Measurements from ENCODE around the gene ELP1.
"Not testable (repeated sequence)": the region's sequence is repeated elsewhere in the genome, so short reads cannot be mapped to it uniquely, and the experiment has no call there.

The ELP1 gene

DNA sequence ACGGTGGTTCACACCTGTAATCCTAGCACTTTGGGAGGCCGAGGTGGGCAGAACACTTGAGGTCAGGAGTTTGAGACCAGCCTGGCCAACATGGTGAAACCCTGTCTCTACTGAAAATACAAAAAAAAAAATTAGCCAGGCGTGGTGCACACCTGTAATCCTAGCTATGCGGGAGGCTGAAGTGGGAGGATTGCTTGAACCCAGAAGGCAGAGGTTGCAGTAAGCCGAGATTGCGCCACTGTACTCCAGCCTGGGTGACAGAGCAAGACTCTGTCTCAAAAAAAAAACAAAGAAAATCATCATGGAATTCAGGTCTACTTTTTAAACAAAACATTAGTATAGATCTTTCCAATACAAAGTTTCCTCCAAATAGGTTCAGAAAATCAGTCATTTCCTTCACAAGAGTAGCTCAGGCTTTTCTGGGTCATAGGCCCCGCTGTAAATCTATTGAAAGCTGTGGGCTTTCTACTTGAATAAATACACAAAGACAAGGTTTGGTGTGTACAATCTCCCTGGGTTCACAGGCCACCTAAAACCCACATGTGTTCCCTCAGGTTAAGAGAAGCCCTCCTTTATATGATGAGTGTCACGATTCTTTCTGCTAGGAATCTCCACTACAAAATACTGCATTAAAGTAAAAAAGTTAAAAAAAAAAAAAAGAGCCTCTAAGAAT is 34.8 kb downstream of the ELP1 start:
- H3K9ac ChIP-seq (ENCODE audit: low read length); H3K27me3 ChIP-seq (ENCODE audit: control insufficient read depth, insufficient read depth, low read length); H3K27ac ChIP-seq (ENCODE audit: low read depth, low read length); H3K9me3 ChIP-seq (ENCODE audit: control insufficient read depth, insufficient read depth, low read depth, low read length); H3K4me3 ChIP-seq (ENCODE audit: low read depth, low read length); H3K4me1 ChIP-seq (ENCODE audit: control insufficient read depth, insufficient read depth, low read length): not testable (repeated sequence)
- H3K36me3 ChIP-seq (ENCODE audit: control insufficient read depth, insufficient read depth, low read length): peaks cover 97% of the 10 kb centered on the region

DNA sequence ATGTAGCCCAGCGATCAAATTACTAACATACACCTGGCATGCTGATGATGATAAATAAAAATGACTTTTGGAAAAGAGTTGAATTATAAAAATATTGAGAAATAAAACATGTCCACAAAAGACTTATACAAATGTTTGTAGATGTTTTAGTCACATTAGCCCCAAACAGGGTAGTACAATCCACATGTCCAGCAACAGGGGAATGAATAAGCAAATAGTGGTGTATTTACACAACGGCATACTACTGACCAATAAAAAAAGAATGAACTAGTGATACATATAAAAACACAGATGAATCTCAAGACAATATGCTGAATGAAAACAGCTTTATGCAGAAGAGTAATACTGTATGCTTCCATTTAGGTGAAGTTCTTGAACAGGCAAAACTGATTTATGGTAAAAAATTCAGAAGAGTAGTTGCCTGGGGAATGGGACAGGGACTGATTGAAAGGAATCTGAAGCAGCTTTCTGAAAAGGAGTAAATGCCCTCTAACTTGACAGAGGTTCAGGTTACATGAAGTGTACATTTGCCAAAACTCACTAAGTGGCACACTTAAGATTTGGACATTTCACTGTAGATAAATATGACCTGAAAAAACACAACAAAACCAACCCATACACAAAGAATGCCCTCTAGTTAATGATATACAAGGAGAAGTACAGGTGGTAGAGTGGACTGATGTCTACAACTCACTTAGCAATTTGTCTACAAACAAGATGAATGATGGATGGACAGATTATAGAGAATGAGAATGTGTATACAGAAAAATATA is 36.4 kb downstream of the ELP1 start:
- Histone ChIP-seq H3K4me3 (ENCODE audit: low read depth, low read length) (no peak overlapping the region), H3K27ac (ENCODE audit: low read depth, low read length) (no peak overlapping the region), H3K27me3 (ENCODE audit: control insufficient read depth, insufficient read depth, low read length) (no peaks in the 10 kb centered on the region), H3K9ac (ENCODE audit: low read length) (no peak overlapping the region), H3K9me3 (ENCODE audit: control insufficient read depth, insufficient read depth, low read depth, low read length) (no peaks in the 10 kb centered on the region), H3K36me3 (ENCODE audit: control insufficient read depth, insufficient read depth, low read length) (peaks cover 97% of the 10 kb centered on the region), H3K4me1 (ENCODE audit: control insufficient read depth, insufficient read depth, low read length) (no peaks in the 10 kb centered on the region)

DNA sequence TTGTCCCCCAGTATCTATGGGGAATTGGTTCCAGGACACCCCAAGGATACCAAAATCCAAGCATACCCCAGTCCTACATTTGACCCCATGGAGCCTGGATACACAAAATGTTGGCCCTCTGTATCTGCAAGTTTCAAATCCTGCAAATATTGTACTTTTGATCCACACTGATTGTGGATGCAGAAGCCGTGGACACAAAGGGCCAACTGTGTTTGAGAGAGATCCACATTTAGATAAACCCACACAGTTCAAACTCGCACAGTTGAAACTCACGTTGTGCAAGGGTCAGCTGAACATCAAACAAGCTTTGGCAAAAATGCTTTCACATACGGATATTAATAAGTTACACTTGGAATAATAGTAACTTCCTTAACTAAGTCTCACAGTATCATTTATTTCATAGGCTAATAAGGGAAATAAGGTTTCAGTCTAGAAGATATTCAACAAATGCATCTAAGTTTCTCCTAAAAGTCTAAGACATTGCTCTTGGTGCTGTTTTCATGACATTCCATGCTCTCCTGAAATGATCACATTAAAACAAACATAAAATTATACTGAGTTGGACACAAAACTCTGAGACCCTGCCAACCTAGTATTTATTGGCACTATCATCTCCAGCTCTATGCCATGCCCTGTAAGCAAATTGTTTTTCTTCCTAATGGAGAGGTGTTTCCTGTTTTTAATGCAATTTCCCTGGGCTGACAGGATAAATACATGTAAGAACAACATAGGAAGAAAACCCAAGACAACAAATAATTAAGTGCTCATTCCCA is 39.5 kb downstream of the ELP1 start:
- H3K36me3 ChIP-seq (ENCODE audit: control insufficient read depth, insufficient read depth, low read length): peaks cover 90% of the 10 kb centered on the region
- H3K27me3 ChIP-seq (ENCODE audit: control insufficient read depth, insufficient read depth, low read length): no peaks in the 10 kb centered on the region

DNA sequence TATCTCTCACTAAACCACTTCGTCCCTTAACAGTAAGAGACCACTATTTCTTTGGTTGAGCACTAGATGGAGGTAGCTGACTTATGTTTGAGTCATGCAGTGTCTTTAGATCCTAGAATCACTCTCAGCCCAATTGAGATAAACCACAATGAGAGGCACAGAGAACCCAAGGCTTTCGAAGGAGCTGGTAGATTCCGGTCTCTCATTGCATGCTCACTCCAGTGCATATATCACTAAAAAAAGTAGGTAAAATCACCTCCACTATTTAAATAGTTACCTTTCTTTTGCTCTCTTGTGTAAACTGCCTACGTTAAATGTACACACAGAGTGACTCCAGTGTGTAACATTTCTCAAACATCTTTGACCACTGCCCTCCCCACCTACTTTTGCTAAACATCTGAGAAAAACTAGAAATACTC is 44.3 kb downstream of the ELP1 start:
- no peaks in the 10 kb centered on the region for H3K9me3 ChIP-seq (ENCODE audit: control insufficient read depth, insufficient read depth, low read depth, low read length)
- peaks cover 71% of the 10 kb centered on the region for H3K36me3 ChIP-seq (ENCODE audit: control insufficient read depth, insufficient read depth, low read length)
- no peaks in the 10 kb centered on the region for H3K4me1 ChIP-seq (ENCODE audit: control insufficient read depth, insufficient read depth, low read length)
- no peaks in the 10 kb centered on the region for H3K27me3 ChIP-seq (ENCODE audit: control insufficient read depth, insufficient read depth, low read length)
- no peak overlapping the region for H3K27ac ChIP-seq (ENCODE audit: low read depth, low read length)
- no peak overlapping the region for H3K9ac ChIP-seq (ENCODE audit: low read length)
- H3K4me3 ChIP-seq (ENCODE audit: low read depth, low read length): no peak overlapping the region

More for the DNA sequence above, 39.5 kb downstream of the ELP1 start:
- Histone ChIP-seq H3K27ac (ENCODE audit: low read depth, low read length) (no peak overlapping the region), H3K9me3 (ENCODE audit: control insufficient read depth, insufficient read depth, low read depth, low read length) (no peaks in the 10 kb centered on the region), H3K4me3 (ENCODE audit: low read depth, low read length) (no peak overlapping the region), H3K4me1 (ENCODE audit: control insufficient read depth, insufficient read depth, low read length) (no peaks in the 10 kb centered on the region), H3K9ac (ENCODE audit: low read length) (no peak overlapping the region)

DNA sequence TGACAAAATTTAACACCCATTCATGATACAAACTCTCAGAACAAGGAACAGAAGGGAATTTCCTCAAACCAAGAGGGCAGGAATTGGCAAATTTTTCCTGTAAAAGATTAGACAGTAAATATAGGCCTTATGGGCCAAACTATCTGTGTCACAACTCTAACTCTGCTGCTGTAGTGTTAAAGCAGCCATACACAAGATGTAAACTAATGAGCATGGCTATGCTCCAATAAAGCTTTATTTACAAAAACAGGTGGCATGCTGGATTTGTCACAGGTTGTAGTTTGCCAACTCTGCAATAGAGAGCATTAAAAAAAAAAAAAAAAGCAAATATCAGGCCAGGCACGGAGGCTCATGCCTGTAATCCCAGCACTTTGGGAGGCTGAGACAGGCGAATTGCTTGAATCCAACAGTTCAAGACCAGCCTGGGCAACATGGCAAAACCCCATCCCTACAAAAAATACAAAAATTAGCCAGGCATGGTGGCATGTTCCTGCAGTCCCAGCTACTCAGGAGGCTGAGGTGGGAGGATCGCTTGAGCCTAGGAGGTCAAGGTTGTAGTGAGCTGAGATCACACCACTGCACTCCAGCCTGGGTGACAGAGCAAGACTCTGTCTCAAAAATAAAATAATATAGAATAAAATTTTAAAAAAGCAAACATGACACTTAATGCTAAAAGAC is 47.2 kb downstream of the ELP1 start:
- H3K9ac ChIP-seq (ENCODE audit: low read length); H3K4me3 ChIP-seq (ENCODE audit: low read depth, low read length); H3K4me1 ChIP-seq (ENCODE audit: control insufficient read depth, insufficient read depth, low read length); H3K27me3 ChIP-seq (ENCODE audit: control insufficient read depth, insufficient read depth, low read length); H3K27ac ChIP-seq (ENCODE audit: low read depth, low read length); H3K9me3 ChIP-seq (ENCODE audit: control insufficient read depth, insufficient read depth, low read depth, low read length): not testable (repeated sequence)
- H3K36me3 ChIP-seq (ENCODE audit: control insufficient read depth, insufficient read depth, low read length): peaks cover 53% of the 10 kb centered on the region

DNA sequence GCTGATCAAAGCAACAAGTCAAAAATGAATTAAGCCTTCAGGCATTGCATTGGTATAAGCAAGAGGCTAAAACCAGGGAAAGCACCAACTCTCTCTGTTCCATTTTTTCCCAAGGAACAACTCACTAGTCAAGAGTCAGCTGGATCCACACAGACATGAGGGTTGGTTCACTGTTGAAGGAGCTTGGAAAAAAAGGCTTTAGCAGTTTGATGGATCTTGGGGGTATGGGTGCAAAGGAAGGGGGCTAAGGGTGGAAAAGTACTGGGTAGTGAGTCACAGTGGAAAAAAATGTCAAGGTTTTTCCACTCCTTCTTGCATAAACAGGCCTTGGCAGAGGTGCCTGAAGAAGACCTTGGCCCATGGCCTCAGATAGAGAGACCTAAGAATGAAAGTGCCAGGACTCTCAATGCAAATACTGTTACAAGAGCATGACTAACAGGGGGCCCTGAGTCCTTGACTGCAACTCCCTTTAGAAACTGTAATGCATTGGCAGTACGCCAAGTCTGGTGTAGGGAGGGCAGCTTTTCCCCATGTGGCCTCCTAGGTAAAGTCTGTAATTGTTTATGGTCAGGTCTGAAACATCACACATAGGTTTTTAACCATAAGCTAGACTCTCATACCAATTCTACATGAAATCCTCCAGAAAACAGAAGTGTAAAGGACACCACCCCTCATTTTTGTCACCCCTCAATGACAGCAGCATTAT is 48.1 kb downstream of the ELP1 start:
- H3K9me3 ChIP-seq (ENCODE audit: control insufficient read depth, insufficient read depth, low read depth, low read length): no peaks in the 10 kb centered on the region
- H3K4me3 ChIP-seq (ENCODE audit: low read depth, low read length): no peak overlapping the region
- no peaks in the 10 kb centered on the region for H3K27me3 ChIP-seq (ENCODE audit: control insufficient read depth, insufficient read depth, low read length)
- no peak overlapping the region for H3K9ac ChIP-seq (ENCODE audit: low read length)
- H3K4me1 ChIP-seq (ENCODE audit: control insufficient read depth, insufficient read depth, low read length): no peaks in the 10 kb centered on the region
- no peak overlapping the region for H3K27ac ChIP-seq (ENCODE audit: low read depth, low read length)
- peaks cover 53% of the 10 kb centered on the region for H3K36me3 ChIP-seq (ENCODE audit: control insufficient read depth, insufficient read depth, low read length)

DNA sequence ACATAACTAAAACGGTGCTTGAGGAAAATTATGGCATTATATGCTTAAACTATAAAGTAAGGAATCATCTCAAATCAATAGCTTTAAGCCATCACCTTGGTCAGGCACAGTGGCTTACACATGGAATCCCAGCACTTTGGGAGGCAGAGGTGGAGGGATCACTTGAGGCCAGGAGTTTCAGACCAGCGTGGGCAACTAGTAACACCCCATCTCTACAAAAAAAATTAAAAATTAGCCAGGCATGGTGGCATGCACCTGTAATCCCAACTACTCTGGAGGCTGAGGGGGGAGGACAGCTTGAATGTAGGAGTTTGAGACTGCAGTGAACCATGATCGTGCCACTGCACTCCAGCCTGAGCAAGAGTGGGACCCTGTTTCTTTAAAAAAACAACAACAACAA is 49.2 kb downstream of the ELP1 start:
- Histone ChIP-seq H3K9me3 (ENCODE audit: control insufficient read depth, insufficient read depth, low read depth, low read length) (no peaks in the 10 kb centered on the region), H3K27me3 (ENCODE audit: control insufficient read depth, insufficient read depth, low read length) (no peaks in the 10 kb centered on the region), H3K27ac (ENCODE audit: low read depth, low read length) (no peak overlapping the region), H3K4me1 (ENCODE audit: control insufficient read depth, insufficient read depth, low read length) (no peaks in the 10 kb centered on the region), H3K36me3 (ENCODE audit: control insufficient read depth, insufficient read depth, low read length) (peaks cover 58% of the 10 kb centered on the region), H3K9ac (ENCODE audit: low read length) (no peak overlapping the region), H3K4me3 (ENCODE audit: low read depth, low read length) (no peak overlapping the region)

DNA sequence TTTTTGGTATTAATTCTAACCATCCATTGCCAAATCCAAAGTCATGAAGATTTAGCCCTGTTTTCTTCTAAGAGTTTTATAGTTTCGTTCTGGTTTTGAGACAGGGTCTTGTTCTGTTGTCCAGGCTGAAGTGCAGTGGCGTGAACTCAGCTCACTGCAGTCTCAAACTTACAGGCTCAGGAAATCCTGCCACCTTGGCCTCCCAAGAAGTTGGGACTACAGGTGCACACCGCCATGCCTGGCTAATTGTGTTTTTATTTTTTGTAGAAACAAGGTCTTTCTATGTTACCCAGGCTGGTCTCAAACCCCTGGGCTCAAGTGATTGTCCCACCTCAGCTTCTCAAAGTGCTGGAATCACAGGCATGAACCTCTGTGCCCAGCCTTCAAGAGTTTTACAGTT is 50.8 kb downstream of the ELP1 start:
- Histone ChIP-seq H3K27ac (ENCODE audit: low read depth, low read length) (no peak overlapping the region), H3K27me3 (ENCODE audit: control insufficient read depth, insufficient read depth, low read length) (no peaks in the 10 kb centered on the region), H3K9me3 (ENCODE audit: control insufficient read depth, insufficient read depth, low read depth, low read length) (no peaks in the 10 kb centered on the region), H3K4me3 (ENCODE audit: low read depth, low read length) (no peak overlapping the region), H3K36me3 (ENCODE audit: control insufficient read depth, insufficient read depth, low read length) (peaks cover 58% of the 10 kb centered on the region), H3K4me1 (ENCODE audit: control insufficient read depth, insufficient read depth, low read length) (no peaks in the 10 kb centered on the region), H3K9ac (ENCODE audit: low read length) (no peak overlapping the region)

DNA sequence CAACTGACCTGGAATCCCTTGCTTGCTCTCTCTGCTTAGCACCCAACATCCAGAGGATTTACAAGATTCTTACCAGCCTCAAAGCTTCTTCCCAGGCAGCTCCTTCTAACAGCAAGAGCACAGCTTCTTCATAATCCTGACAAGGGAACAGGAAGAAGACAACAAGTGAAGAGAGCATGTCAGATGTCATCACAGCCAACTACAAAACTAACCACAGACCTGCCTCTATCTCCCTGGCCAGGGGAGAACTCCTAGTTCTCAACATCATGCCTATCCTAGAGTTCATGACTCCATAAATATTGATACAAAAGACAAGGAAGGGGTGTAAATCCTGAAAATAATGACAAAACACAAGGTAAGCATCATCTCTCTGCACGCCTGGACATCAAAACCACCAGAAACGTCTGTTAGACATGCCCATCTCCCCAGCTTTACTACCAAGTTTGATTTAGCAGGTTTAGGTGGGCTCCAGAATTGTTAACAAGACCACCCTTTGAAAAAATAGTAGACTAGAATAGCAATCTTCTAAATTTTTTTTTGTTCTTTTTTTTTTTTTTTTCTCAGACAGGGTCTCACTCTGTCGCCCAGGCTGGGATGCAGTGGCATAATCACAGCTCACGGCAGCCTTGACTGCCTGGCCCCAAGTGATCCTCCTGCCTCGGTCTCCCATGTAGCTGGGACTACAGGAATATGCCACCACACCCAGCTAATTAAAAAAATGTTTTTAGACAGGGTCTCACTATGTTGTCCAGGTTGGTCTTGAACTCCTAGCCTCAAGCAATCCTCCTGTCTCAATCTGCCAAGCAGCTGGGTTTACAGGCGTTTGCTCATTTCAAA is 51.7 kb downstream of the ELP1 start:
- H3K36me3 ChIP-seq (ENCODE audit: control insufficient read depth, insufficient read depth, low read length): peaks cover 59% of the 10 kb centered on the region
- no peak overlapping the region for H3K27ac ChIP-seq (ENCODE audit: low read depth, low read length)

More for the DNA sequence above, 51.7 kb downstream of the ELP1 start:
- no peaks in the 10 kb centered on the region for H3K4me1 ChIP-seq (ENCODE audit: control insufficient read depth, insufficient read depth, low read length)
- no peaks in the 10 kb centered on the region for H3K9me3 ChIP-seq (ENCODE audit: control insufficient read depth, insufficient read depth, low read depth, low read length)
- H3K4me3 ChIP-seq (ENCODE audit: low read depth, low read length): no peak overlapping the region
- H3K27me3 ChIP-seq (ENCODE audit: control insufficient read depth, insufficient read depth, low read length): no peaks in the 10 kb centered on the region
- no peak overlapping the region for H3K9ac ChIP-seq (ENCODE audit: low read length)
